Measurements from ENCODE around the gene NOTCH1.
"Not testable (repeated sequence)": the region's sequence is repeated elsewhere in the genome, so short reads cannot be mapped to it uniquely, and the experiment has no call there.

NOTCH1 gene

DNA sequence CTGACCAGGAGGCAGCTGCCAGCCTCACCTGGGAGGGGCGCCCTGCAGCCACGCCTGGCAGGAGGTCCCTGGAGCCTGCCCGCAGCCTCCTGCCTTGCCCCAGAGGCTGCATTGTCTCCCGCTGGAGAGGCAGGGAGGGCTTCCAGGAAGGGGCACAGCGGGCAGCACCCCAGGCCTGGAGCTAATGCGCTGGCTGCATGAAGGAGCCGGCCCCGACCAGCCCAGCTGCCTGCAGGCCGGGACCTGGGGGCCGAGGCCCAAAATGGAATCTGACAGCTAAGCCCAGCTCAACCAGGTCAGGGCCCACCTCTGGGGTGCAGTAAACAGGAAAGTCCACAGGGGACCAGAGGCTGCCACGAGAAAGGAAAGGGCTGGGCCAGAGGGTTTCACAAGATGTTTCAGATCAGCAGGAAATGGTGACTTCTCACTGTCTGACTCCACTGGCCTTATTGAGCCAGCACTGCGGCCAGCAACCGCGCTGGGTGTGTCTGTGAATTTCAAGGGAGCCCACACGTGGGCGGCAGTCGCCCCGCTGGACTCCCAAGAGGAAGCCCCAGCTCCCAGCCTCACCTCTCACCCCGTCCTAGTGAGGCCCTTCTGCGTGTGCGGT lies 18.6 kb upstream of the NOTCH1 start:
- DNase-seq (ENCODE audit: low read depth in 2 of 2): no peak

GRCh38 chr9:136563646-136564325 lies 17.9 kb upstream of the NOTCH1 start:
- no peak for DNase-seq (ENCODE audit: low read depth in 2 of 2)

DNA sequence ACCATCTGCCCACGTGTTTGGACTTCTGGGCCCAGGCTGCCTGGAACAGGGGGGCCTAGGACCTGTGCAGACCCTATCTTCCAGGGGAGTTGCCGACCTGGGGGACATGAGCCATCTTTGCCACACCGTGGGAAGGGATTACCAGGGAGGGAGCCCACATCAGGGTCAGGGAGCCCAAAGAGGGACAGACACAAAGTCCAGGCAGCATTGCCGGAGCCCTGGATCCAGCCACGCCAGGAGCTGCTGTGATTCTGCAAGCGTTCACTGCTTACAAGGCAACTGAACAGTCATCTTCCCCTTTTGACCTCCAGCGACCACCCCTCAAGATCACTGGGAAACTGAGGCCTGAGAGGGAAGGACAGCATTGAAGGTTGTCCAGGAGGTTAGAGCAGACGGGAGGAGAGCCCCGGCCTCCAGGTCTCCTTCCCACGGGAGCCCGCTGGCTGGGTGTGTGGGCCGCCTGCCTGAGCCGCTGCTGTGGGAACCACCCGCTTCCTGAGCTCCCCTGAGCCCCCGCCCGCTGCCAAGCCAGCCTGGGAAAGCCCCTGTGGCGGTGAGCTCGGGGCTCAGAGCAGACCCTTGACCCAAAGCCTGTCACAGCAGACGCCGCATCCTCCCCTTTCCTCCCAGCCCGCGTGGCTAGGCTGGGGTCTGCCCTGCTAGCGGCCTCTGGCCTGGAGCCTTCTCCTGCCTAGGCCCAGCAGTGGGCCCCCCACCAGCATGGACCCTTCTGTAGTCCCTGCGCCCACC lies 17.1 kb upstream of the NOTCH1 start:
- DNase-seq (ENCODE audit: low read depth in 2 of 2): no peak

DNA sequence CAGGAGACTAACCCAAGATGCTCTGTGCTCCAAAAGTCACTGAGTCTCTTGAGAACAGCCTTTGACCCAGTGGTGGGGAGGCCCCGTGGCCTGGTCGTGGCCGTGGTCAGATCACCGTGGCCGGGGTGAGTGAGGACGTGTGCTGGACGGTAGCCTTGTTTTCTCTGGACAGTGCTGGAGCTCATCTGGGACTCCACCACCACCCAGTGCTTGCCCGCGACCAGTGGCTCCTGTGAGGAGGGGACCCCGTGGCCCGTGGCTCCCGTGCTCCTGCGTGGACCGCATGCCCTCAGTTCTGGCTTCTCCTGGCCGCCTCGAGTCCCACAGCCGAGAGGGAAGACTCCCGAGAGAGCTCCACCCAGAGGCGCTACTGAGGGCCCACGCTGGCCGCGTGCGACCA lies 15.9 kb upstream of the NOTCH1 start:
- no peak for DNase-seq (ENCODE audit: low read depth in 2 of 2)

- no peak for DNase-seq (ENCODE audit: low read depth in 2 of 2)
These were observed 14.7 kb upstream of the NOTCH1 start for GRCh38 chr9:136560586-136560985.

DNA sequence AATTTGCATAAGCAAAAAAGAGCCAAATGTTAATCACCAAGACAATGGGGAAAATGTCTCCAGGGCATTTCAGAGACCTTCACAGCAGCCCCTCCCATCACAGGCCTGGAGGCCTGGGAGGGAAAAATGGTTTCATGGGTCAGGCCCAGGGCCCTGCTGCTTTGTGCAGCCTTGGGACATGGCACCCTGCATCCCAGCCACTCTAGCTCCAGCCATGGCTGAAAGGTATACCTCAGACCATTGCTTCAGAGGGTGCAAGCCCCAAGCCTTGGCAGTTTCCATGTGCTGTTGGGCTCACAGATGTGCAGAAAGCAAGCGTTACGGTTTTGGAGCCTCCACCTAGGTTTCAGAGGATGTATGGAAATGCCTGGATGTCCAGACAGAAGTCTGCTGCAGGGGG lies 13.5 kb upstream of the NOTCH1 start:
- not testable (repeated sequence) for DNase-seq (ENCODE audit: low read depth in 2 of 2)

- not testable (repeated sequence) for DNase-seq (ENCODE audit: low read depth in 2 of 2)
These were observed 13.0 kb upstream of the NOTCH1 start for GRCh38 chr9:136558846-136559245.

GRCh38 chr9:136558373-136558772 lies 12.5 kb upstream of the NOTCH1 start:
- DNase-seq (ENCODE audit: low read depth in 2 of 2): no peak

DNA sequence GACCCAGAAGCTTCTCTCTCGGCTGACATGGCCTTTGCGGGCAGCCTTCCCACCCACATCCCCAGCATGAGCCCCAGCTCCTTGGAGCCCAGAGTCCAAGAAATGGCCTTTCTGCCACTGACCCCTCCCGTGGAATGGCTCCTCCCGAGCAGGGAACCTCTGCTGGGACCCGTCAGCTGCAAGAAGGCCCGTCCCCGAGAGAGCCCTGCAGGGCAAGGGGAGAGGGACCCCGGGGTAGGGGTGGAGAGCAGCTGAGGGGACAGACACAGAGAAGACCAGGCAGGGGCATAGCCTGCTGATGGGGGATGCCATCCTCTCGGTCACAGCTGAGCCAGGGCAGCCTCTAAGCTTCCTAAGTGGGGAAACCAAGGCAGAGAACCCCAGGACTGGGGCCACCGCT lies 11.2 kb upstream of the NOTCH1 start:
- no peak for DNase-seq (ENCODE audit: low read depth in 2 of 2)

GRCh38 chr9:136556166-136556565 lies 10.3 kb upstream of the NOTCH1 start:
- no peak for DNase-seq (ENCODE audit: low read depth in 2 of 2)

- no peak for DNase-seq (ENCODE audit: low read depth in 2 of 2)
These were observed 9.0 kb upstream of the NOTCH1 start for GRCh38 chr9:136554870-136555269.

DNA sequence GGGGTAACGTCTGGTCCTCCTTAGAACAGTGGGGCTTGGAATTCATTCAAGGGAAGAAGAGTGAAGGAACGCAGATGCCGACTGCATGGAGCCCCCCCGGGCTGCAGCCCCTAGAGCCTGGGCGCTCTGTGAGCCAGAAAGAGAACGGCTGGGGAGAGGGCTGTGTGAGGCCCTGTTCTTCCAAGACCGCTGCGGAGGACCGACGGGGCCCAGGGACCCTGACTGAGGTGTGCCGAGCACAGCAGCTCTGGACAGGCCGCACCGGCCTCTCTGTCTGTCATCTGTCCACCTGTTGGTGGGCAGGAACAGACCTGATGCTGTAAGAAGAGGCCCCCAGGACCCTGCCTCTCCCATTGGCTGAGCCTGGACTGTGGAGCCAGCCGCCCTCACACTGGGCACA lies 7.7 kb upstream of the NOTCH1 start:
- DNase-seq (ENCODE audit: low read depth in 2 of 2): no peak

DNA sequence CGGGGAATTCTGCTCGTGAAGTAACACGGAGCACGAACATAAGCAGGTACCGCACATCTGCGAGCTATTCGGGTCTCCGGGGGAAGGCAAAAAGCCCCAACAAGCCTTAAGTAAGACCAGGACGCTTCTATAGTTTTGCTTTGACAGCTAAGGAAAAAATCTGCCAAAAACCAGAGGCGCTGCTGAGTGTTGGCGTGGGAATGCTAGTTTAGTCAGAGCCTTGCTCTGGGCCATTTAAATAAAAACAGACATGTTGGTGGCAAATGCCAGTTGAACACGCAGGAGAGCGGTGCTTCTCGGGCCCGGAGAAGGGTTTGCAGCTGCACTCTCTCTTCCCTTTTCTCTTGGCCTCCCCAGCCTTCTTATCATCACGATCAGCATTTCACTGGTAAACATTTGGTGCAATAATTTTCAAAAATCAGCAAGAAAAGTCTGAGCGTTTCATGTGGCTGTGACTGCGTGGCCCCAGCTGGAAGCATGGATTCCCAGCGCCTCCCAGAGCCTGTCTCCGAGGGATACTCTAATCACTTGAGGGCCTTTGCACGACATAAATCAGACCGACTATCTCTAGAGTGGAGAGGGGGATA lies 6.4 kb upstream of the NOTCH1 start:
- peak; percentile 86 for DNase-seq (ENCODE audit: low read depth in 2 of 2)

GRCh38 chr9:136551401-136552116 lies 5.7 kb upstream of the NOTCH1 start:
- peak; percentile 50 to 59 for DNase-seq (ENCODE audit: low read depth in 2 of 2)

DNA sequence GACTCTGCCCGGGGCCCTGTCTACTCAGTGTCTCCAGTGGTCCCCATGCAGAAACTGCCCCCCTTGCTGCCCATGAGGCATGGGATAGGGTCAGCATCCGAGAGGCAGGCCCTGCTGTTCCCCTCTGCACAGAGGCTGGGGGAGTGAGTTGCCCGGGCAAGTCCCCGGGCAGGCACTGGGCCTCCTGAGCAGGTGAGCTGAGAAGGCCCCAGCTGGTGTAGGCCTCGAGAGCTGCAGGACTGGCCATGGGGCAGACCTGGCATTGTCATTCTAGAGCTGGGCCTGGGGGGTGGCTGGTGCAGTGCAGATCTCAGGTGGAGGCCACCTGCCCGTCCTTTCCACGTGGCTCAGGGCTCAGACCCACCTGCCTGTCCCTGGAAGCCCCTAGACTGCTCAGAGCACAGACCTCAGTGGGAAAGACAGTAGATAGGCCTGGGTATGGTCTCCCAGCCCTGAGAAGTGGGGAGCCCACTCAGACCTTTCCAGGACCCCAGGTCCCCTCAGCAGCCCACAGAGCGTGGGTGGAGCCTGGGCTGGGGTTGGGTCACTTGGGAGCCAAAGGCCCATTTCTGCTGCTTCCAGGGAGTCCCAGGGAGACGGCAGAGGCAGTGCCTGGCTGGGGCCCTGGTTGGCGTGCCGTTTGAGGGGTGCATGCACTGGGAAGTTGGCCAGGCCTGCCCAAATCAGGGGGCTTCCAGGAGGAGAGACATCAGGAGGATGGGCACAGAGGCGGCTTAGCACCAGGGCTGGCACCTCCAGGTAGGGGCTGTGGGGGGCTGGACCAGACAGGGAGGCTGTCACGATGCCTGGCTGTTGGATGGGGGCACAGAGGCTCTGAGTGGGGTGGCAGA lies 4.8 kb upstream of the NOTCH1 start:
- no peak for DNase-seq (ENCODE audit: low read depth in 2 of 2)

GRCh38 chr9:136549010-136549980 lies 3.4 kb upstream of the NOTCH1 start:
- DNase-seq (ENCODE audit: low read depth in 2 of 2): no peak

GRCh38 chr9:136547508-136548215 lies 1.8 kb upstream of the NOTCH1 start:
- DNase-seq (ENCODE audit: low read depth in 2 of 2): no peak

- no peak for DNase-seq (ENCODE audit: low read depth in 2 of 2)
These were observed 1.1 kb upstream of the NOTCH1 start for GRCh38 chr9:136546697-136547501.

DNA sequence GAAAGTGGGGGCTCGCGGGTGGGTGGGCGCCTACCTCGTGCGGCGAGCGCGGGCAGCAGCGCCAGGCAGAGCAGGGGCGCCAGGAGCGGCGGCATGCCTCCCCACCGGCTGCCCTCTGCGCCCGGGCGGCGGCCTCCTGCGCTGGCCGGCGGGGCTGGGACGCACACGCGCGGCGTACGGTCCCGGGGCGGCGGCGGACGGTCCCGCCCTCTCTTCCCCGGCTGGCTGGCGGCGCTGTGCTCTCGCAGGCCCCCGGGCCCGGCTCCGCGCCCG lies 220 bp downstream of the NOTCH1 start:
- DNase-seq (ENCODE audit: low read depth in 2 of 2): no peak
